ENCODE data around the gene WWOX. TPM values are rescaled to one million over a fixed set of nuclear protein-coding genes. Genes with fewer than 3 reads are reported as not detected.

WWOX gene
- total RNA-seq, 2 donors from 2014 or later: 30.0 to 35.4 TPM

GRCh38 chr16:78998879-78999278, 899.4 kb downstream of the WWOX start:
- H3K9me3 ChIP-seq (ENCODE audit: control insufficient read depth, low read length): no peaks in the 10 kb centered on the region
- no peak for DNase-seq
- no peaks in the 10 kb centered on the region for H3K36me3 ChIP-seq (ENCODE audit: control insufficient read depth, insufficient read depth, low read length)
- H3K9ac ChIP-seq (ENCODE audit: extremely low read depth, low read length, poor library complexity, severe bottlenecking): no peak overlapping the region
- WGBS, 2 experiments (ENCODE audit: insufficient coverage in 1 of 2, insufficient read length in 1 of 2): 91 to 92% methylated on average over 11 of the region's 11 CpGs
- no peaks in the 10 kb centered on the region for H3K27me3 ChIP-seq (ENCODE audit: control insufficient read depth, insufficient read depth, low read length, poor library complexity, severe bottlenecking)
- no peak overlapping the region for H3K27ac ChIP-seq (ENCODE audit: low read depth, low read length)
- peaks cover 17% of the 10 kb centered on the region for H3K4me1 Mint-ChIP-seq
- peaks cover 4% of the 10 kb centered on the region for H3K4me1 ChIP-seq (ENCODE audit: control insufficient read depth, insufficient read depth, low read length)
- H3K4me3 Mint-ChIP-seq: no peak overlapping the region
- H3K4me3 ChIP-seq (ENCODE audit: low read length): no peak overlapping the region
- no peaks in the 10 kb centered on the region for H3K27me3 Mint-ChIP-seq (ENCODE audit: insufficient read depth)
- TF ChIP-seq, protein P1, sequence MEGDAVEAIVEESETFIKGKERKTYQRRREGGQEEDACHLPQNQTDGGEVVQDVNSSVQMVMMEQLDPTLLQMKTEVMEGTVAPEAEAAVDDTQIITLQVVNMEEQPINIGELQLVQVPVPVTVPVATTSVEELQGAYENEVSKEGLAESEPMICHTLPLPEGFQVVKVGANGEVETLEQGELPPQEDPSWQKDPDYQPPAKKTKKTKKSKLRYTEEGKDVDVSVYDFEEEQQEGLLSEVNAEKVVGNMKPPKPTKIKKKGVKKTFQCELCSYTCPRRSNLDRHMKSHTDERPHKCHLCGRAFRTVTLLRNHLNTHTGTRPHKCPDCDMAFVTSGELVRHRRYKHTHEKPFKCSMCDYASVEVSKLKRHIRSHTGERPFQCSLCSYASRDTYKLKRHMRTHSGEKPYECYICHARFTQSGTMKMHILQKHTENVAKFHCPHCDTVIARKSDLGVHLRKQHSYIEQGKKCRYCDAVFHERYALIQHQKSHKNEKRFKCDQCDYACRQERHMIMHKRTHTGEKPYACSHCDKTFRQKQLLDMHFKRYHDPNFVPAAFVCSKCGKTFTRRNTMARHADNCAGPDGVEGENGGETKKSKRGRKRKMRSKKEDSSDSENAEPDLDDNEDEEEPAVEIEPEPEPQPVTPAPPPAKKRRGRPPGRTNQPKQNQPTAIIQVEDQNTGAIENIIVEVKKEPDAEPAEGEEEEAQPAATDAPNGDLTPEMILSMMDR (conservative IDR thresholded peaks at IDR 0.05): no peak
- H3K9me3 Mint-ChIP-seq: no peaks in the 10 kb centered on the region
- no peaks in the 10 kb centered on the region for H3K36me3 Mint-ChIP-seq (ENCODE audit: low read depth)
- no peak overlapping the region for H3K27ac Mint-ChIP-seq

- Histone ChIP-seq H3K27ac (ENCODE audit: low read depth, low read length) (peak overlapping the region; percentile 80), H3K9me3 (ENCODE audit: control insufficient read depth, low read length) (no peaks in the 10 kb centered on the region), H3K4me1 (ENCODE audit: control insufficient read depth, insufficient read depth, low read length) (peaks cover 4% of the 10 kb centered on the region), H3K4me3 (ENCODE audit: low read length) (no peak overlapping the region), H3K27me3 (ENCODE audit: control insufficient read depth, insufficient read depth, low read length, poor library complexity, severe bottlenecking) (no peaks in the 10 kb centered on the region), H3K36me3 (ENCODE audit: control insufficient read depth, insufficient read depth, low read length) (no peaks in the 10 kb centered on the region), H3K9ac (ENCODE audit: extremely low read depth, low read length, poor library complexity, severe bottlenecking) (no peak overlapping the region)
- Mint-ChIP-seq H3K27ac (no peak overlapping the region), H3K9me3 (no peaks in the 10 kb centered on the region), H3K36me3 (ENCODE audit: low read depth) (no peaks in the 10 kb centered on the region), H3K4me3 (no peak overlapping the region), H3K4me1 (peaks cover 12% of the 10 kb centered on the region), H3K27me3 (ENCODE audit: insufficient read depth) (no peaks in the 10 kb centered on the region)
- 50 to 56% methylated on average over 5 to 10 of the region's 10 CpGs for WGBS, 2 experiments (ENCODE audit: insufficient coverage in 1 of 2, insufficient read length in 1 of 2)
- no peak for DNase-seq
- TF ChIP-seq, protein P1 (conservative IDR thresholded peaks at IDR 0.05): no peak
Observed at GRCh38 chr16:79001156-79001967, 901.9 kb downstream of the WWOX start.

GRCh38 chr16:79003026-79003609, 903.7 kb downstream of the WWOX start:
- Mint-ChIP-seq H3K9me3 (no peaks in the 10 kb centered on the region), H3K36me3 (ENCODE audit: low read depth) (no peaks in the 10 kb centered on the region), H3K4me1 (peaks cover 12% of the 10 kb centered on the region), H3K4me3 (no peak overlapping the region), H3K27ac (no peak overlapping the region), H3K27me3 (ENCODE audit: insufficient read depth) (no peaks in the 10 kb centered on the region)
- H3K36me3 ChIP-seq (ENCODE audit: control insufficient read depth, insufficient read depth, low read length): no peaks in the 10 kb centered on the region
- peaks cover 4% of the 10 kb centered on the region for H3K4me1 ChIP-seq (ENCODE audit: control insufficient read depth, insufficient read depth, low read length)
- H3K9me3 ChIP-seq (ENCODE audit: control insufficient read depth, low read length): no peaks in the 10 kb centered on the region
- TF ChIP-seq, protein P1 (conservative IDR thresholded peaks at IDR 0.05): no peak
- DNase-seq: no peak
- no peak overlapping the region for H3K4me3 ChIP-seq (ENCODE audit: low read length)
- no peak overlapping the region for H3K9ac ChIP-seq (ENCODE audit: extremely low read depth, low read length, poor library complexity, severe bottlenecking)
- WGBS, 2 experiments (ENCODE audit: insufficient coverage in 1 of 2, insufficient read length in 1 of 2): 93 to 95% methylated on average over 7 of the region's 7 CpGs
- H3K27ac ChIP-seq (ENCODE audit: low read depth, low read length): no peak overlapping the region
- H3K27me3 ChIP-seq (ENCODE audit: control insufficient read depth, insufficient read depth, low read length, poor library complexity, severe bottlenecking): no peaks in the 10 kb centered on the region

Measured in endodermal cell (in vitro differentiated cells).